ENCODE results near the gene DCST2. TPM values are rescaled to one million over a fixed set of nuclear protein-coding genes. Genes with fewer than 3 reads are reported as not detected.

The DCST2 gene
- total and polyA plus RNA-seq, 2 of the 8 experiments (the other 6 are each of a cell fraction or from before 2014, with no cell fraction given): 0.43 to 2.1 TPM

DNA sequence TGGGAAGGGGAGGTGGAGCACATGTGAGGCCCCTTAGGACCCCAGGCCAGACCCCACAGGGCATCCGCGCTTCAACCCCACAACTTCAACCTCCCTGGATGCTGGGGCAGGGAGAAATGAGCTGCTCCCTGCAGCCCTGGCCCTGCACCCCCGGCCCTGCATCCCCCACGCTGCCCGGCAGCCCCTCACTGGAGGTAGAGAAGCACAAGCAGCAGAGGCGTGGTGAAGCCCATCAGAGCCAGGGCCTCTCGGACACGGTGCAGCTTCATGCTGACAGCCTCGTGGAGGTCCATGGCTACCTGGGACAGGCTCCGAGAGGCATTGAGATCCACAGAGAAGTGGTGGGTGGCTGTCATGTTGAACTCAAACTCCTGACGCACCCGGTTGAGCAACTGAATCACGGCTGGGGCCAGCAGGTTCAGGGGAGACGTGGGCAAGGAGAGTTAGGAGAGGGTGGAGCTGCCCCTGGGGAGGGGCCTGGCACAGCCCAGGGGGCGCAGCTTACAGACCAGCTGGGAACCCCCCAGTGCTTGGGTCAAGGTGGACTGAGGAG lies 3.3 kb downstream of the DCST2 start (continued):
- TF ChIP-seq BCL11A (IDR thresholded peaks at IDR 0.05; ENCODE audit: low read depth in 2 of 2, low read length in 2 of 2) (no peak), SIN3A (conservative IDR thresholded peaks at IDR 0.05 in 1 of 2, IDR thresholded peaks at IDR 0.05 in 1 of 2; ENCODE audit: low read depth in 1 of 2, low read length in 2 of 2) (no peak), CTBP2 (IDR thresholded peaks at IDR 0.05; ENCODE audit: borderline replicate concordance, insufficient read depth, insufficient read length, low read length) (no peak)

Measured in H1 (cell line).